ENCODE measurements around the gene COL4A2.

The COL4A2 gene

GRCh38 chr13:110463871-110464510 lies 156.9 kb downstream of the COL4A2 start:
- DNase-seq, result no peak

DNA sequence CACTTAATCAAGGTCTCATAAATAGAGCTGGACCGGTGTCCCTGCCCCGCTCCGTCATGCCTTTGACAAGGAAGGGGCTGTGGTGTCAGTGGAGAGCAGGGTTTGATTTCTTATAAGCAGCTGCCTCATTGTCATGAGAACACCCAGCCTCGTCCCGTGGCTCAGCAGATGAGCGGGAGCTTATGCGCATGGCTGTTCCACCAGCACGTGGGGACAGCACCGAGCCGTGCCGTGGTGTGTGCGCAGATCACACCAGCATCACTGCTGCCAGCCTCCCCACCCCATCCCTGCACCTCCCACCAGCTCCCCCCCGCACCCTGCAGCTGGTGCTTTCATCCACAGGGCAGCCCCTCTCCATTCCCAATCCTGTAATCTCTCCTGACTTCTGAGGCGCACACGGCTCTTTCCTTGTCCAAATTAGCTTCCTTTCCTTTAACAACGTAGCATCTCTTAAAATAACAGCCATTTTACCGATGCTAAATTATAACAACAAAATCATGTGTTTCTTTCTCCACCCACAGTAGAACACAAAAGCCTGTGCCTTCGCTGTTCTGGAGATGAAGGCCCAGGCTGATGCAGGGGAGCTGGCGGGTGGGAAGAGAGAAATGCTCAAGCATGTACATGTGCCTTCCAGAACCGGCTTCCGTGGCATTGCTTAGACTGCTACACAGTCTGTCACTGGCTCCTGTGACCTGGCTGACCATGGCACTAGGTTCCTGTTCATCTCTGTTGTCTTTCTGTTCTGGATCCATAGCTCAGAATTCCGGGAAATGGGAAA lies 157.7 kb downstream of the COL4A2 start:
- DNase-seq, result no peak

- DNase-seq, result no peak
Observed at GRCh38 chr13:110465696-110466095, 158.6 kb downstream of the COL4A2 start.

DNA sequence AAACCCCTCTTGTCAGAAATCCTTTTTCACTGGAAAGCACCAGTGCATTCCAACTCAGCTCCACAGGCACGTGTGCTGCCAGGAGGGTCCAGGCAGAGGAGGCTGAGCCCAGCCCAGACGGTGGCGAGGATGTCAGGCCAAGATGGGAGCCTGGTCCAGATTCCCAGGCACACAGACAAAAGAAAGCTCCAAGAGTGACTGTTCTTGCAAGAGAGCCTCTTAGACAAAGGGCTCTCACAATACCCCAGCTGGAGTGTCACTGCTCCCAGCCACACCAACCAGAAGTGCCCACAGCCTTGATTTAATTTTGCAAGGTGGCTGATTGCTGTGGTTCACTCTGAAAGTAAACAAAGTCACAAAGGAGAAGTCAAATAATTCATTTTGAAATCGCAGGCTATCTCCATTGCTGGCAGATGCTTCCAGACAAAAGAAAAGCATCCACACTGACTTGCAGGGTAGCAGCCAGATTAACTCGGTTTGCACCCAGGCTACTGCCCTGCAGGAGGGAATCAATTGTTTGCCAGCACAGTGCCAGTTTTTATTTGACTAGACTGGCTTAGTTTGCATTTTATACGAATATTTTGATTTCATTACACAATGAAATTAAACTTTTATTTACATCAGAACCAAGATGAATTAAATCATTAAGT lies 159.3 kb downstream of the COL4A2 start:
- no peak for DNase-seq

- no peak for DNase-seq
Observed at GRCh38 chr13:110467516-110468110, 160.5 kb downstream of the COL4A2 start.

GRCh38 chr13:110468986-110469495 lies 162.0 kb downstream of the COL4A2 start:
- DNase-seq, result no peak

- DNase-seq, result no peak
Observed at GRCh38 chr13:110469597-110469996, 162.5 kb downstream of the COL4A2 start.

DNA sequence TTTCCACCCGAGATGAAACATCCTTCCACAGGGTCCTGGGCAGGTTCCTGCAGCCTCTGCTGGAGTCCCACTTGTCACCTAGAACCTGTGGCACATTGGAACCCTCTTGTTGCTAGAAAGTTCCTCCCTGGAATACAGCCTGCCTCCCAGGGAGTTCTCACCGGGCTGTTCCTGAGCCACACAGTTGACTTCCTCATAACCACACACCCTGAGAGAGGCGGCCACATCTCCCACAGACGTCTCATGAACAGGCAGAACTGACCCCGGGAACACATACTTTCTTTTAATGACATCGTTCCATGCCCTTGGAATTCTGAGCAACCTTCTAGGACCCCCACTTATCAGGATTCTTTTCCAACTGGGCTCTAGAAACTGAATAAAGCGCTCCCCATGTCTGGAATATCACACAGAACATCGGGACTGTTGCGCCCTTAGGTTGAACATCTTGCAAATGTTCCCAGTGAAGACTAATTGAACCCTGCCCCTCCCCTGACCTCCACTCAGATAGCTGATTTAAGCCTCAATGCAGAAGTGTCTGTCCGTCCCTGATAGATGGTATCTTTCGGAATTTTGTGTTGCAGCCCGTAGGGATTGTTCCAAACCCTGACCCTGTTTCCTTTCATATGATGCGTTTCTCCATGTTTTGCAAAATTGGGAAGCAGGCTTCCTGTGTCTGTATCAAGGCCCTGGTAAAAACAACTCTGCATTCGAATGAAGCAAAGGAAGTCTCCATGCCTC lies 163.4 kb downstream of the COL4A2 start:
- no peak for DNase-seq

DNA sequence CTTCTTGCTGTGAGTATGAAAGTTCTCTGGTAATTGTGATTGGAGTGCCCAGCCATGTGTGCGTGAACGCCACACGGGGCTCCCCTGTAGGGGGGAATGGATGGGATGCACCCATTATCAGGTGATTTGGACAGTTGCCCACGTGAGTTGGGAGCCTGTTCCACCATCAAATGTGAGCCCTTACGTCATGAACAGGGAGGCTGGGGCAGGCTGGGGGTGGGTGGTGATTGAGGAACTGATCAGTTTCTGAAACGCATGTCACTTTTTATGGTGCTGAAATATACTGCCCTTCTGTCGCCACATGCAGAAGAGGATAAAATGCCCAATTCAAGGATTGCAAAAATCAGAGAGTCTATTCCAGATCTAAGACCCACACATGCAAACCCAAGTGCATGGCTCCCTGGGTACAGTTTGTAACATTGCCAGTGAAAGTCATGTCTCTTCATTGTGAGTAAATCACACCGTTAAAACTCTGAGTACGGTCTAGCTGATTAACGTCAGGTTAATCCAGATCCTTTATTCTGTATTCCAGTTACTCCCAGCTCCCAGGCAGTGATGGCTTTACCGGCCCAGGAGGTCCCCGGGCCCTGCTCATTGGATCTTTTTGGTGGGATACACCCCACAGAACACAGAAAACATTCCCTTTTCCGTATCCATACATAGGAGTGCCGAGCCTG lies 164.2 kb downstream of the COL4A2 start:
- no peak for DNase-seq

GRCh38 chr13:110471833-110472162 lies 164.7 kb downstream of the COL4A2 start:
- no peak for DNase-seq

DNA sequence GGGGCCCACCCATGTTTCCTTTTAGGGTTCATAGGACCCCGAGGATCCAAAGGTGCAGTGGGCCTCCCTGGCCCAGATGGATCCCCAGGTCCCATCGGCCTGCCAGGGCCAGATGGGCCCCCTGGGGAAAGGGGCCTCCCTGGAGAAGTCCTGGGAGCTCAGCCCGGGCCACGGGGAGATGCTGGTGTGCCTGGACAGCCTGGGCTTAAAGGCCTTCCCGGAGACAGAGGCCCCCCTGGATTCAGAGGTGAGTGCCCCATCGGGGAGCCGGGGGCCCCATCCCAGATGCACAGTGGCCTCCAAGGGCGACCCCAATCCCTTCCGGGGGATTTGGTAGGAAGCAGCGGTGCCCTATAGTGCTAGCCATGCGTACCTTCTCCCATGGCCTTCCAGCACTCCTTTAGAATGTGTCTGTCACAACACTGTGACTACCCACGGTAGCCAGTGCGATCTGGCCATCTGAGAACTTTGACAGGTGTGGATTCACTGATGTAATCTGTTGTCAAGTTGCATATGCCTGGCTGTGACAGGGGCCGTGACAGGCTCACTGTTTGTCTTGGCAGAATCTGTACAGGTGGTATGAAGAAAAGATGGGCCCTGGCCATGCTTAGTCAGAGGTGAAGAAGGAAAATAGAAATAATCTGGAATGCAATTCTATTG lies 165.9 kb downstream of the COL4A2 start:
- DNase-seq, result no peak

DNA sequence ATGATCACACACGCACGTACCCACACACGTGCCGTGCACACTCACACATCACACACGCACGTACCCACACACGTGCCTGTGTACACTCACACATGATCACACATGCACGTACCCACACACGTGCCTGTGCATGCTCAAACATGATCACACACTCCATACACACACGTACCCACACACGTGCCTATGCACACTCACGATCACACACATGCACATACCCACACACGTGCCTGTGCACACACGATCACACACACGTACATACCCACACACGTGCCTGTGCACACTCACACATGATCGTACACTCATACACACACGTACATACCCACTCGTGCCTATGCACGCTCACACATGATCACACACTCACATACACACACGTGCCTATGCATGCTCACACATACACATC lies 167.6 kb downstream of the COL4A2 start:
- no peak for DNase-seq

DNA sequence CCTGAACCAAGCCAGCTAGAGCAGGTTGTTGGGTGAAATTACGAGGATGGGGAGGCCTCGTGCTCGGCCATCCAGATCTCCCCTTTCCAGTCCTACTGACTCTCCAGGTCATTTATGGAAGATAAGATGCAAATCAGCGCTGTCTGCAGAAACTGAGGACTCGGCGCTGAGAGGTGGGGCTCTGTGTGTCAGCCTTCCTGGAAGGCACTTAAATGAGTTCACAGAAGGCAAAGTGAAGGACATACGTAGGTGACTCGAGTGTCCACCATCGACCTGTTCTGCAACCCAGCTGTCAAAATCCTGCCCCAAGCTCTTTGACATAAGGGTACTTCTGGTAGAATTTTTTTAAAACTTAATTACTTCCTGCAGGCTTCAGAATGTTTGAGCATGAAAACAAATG lies 168.0 kb downstream of the COL4A2 start:
- DNase-seq, result no peak

DNA sequence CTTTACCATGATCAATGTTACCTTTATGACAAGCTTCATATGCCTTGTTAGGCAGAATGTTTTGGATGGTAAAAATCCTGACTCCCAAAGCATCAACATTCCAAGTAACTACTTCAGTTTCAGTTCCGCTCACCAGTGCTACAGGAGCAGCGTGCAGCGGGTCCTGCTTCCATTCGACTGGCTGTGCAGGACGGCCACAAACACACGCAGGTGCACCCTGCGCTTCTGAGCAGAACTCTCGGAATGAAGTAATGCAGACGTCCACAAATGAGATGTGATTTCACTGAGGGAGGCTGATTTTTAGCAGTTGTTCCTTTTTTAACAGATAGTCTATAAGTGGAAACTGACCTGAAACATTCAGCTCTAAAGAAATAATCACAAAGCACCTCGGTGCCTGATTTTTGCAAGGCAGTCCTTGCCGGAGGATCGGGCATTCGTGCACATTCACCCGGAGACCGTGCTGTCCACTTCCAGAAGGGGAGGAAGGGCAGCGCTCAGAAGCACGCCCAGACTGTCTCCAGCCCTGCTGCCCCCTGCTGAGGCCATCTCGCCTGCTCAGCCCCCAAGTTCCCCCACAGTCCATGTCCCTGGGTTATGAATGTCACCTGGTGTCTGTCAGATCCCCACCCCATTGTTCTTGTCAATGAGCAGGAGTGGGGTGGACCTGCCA lies 168.6 kb downstream of the COL4A2 start:
- DNase-seq, result no peak

GRCh38 chr13:110476220-110476617 lies 169.1 kb downstream of the COL4A2 start:
- no peak for DNase-seq

DNA sequence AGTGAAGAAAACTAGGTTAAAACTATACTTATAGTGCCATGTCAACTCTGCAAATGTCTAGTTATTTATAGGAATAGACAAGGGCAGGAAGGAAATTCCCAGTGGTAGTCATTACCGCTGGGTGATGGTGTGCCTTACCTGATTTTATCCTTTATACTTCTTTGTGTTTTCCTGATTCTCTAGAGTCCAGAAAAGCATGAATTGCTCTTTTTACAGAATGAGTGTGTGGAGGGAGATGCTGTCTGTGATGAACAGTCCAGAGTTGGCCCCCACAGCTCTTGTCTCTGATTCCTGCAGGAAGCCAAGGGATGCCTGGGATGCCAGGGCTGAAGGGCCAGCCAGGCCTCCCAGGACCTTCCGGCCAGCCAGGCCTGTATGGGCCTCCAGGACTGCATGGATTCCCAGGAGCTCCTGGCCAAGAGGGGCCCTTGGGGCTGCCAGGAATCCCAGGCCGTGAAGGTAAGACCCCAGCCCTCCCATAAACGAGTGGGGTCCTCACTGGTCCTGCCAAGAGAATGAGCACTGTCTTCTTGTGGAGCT lies 170.7 kb downstream of the COL4A2 start:
- DNase-seq, result no peak

DNA sequence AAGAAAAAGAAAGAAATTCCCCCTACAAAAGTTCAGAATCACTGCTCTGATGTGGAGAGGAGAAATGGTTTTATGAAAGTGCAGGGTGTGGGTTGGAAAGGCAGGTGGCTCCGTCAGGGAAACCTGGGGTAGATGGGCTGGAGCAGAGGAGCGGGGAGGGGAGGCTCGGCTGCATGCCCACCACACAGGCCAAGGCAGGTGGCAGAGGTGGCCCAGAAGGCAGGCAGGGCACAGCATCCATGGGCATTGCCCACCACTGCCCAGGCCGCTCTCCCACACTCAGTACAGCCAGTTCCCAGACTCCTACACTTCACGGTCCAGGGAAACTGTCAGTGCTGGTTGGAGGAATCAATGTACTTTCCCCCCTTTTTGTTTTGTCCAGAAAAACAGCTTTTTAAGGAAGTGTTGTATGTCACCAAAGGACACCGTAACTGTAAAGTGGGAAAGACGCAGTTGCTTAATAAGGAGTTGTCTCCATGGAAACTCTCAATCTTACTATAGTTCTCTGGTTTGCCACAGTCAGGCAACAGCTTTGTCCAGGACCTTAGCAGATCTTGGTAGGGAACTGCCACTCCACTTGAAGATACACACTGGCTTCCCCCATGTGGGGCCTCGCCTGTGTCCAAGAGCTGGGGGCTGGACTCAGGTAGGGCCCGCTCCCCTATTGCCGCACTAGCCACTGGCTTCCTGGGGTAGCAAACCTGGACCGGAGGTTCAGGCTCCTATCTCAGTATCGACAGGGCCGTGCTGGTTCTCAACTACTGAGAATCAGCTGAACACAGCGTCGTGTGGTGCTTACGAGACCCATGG lies 171.5 kb downstream of the COL4A2 start:
- no peak for DNase-seq

DNA sequence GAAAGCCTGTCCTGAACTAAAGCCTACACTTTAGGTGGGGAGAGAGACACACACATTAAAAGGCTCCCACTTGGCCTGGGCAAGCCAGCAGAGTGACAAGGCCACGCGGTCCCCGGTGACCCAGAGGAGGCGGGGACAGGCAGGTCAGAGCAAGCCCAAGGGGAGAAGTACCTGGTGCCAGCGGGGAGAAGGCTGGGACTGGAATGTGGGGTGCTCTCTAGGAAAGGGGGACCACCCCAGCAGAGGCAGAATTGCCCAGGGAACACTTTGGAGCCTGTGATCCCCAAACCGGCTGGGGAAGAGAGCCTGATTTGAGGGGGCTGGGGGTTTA lies 172.1 kb downstream of the COL4A2 start:
- no peak for DNase-seq

DNA sequence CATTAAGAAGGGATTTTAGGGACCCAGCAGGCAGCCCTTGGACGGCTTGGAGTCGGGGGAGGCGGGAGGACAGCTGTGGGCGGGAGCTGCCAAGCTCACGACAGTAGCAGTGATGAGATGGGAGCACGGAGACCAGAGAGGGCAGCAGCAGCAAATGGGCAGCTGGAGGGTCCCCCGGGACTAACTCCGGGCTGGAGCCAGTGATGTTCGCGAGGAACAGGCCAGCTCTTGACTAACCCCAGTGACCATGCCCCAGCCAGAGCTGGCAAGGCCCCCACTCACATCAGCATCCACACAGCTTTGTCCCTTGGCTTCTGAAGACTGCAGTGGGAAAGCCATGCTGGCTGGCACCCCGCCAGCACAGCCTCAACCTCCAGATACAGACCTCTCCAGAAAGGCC lies 172.6 kb downstream of the COL4A2 start:
- no peak for DNase-seq

DNA sequence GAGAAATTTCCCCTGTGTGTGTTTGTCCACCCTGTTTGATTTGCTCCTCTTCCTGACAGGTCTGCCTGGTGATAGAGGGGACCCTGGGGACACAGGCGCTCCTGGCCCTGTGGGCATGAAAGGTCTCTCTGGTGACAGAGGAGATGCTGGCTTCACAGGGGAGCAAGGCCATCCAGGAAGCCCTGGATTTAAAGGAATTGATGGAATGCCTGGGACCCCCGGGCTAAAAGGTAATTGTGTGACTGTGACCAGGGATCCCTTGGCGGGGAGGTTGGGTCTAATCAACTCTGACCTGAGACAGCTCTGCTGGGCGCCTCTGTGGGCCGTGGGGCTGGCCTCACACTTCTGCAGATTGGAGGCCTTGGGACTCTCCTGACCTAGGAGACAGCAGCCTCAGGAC lies 173.1 kb downstream of the COL4A2 start:
- no peak for DNase-seq
